ENCODE data around the gene CRYBG1. TPM values are rescaled to one million over a fixed set of nuclear protein-coding genes. Genes with fewer than 3 reads are reported as not detected.
A peak's percentile ranks its signal among the peaks of the same experiment; 100 is the strongest.
"Not testable (repeated sequence)": the region's sequence is repeated elsewhere in the genome, so short reads cannot be mapped to it uniquely, and the experiment has no call there.

CRYBG1 gene
- total RNA-seq, 2 donors from 2014 or later, result 10.1 to 11.5 TPM

- H3K4me1 ChIP-seq, result no peaks in the 10 kb centered on the region
- no peak overlapping the region for H3K4me3 ChIP-seq
- ATAC-seq (no peak), DNase-seq (no peak)
- WGBS, 2 donors, result 73 to 75% methylated on average over 3 of the region's 3 CpGs
- intact Hi-C loops (cut with DNase I), result no loop called here
- no peak overlapping the region for H3K27ac ChIP-seq
- H3K9me3 ChIP-seq, result no peaks in the 10 kb centered on the region
- H3K27me3 ChIP-seq, result no peaks in the 10 kb centered on the region
- H3K36me3 ChIP-seq (replicated peaks in 1 of 2; ENCODE audit: insufficient read depth in 1 of 2, low read depth in 2 of 2), result no peaks in the 10 kb centered on the region
- TF ChIP-seq CTCF (IDR thresholded peaks at IDR 0.05) (no peak), POLR2A (IDR thresholded peaks at IDR 0.05) (no peak)
These were observed 27.4 kb downstream of the CRYBG1 start for GRCh38 chr6:106387875-106388274.

- Histone ChIP-seq H3K27me3 (no peaks in the 10 kb centered on the region), H3K9me3 (no peaks in the 10 kb centered on the region), H3K36me3 (replicated peaks in 1 of 2; ENCODE audit: insufficient read depth in 1 of 2, low read depth in 2 of 2) (no peaks in the 10 kb centered on the region), H3K4me3 (no peak overlapping the region), H3K4me1 (no peaks in the 10 kb centered on the region), H3K27ac (peak overlapping the region in 3 of 4 donors; percentile 54 to 79 (median 55))
- no peak for DNase-seq
- peak; percentile 97 for ATAC-seq
- no peak for TF ChIP-seq CTCF (IDR thresholded peaks at IDR 0.05)
- no peak for TF ChIP-seq POLR2A (IDR thresholded peaks at IDR 0.05)
- intact Hi-C loops (cut with DNase I), result no loop called here
- WGBS, 2 donors, result 63 to 76% methylated on average over 1 of the region's 1 CpG
These were observed 29.6 kb downstream of the CRYBG1 start for GRCh38 chr6:106390088-106390487.

GRCh38 chr6:106396426-106397220 lies 36.1 kb downstream of the CRYBG1 start:
- TF ChIP-seq POLR2A (IDR thresholded peaks at IDR 0.05) (no peak), CTCF (IDR thresholded peaks at IDR 0.05) (no peak)
- Histone ChIP-seq H3K27me3 (no peaks in the 10 kb centered on the region), H3K36me3 (replicated peaks in 1 of 2; ENCODE audit: insufficient read depth in 1 of 2, low read depth in 2 of 2) (no peaks in the 10 kb centered on the region), H3K9me3 (peaks cover 0 to 3% (median 0%) of the 10 kb centered on the region in 3 donors), H3K4me3 (no peak overlapping the region), H3K27ac (no peak overlapping the region), H3K4me1 (no peaks in the 10 kb centered on the region)
- DNase-seq, result no peak
- intact Hi-C loops (cut with DNase I), result no loop called here
- no peak for ATAC-seq
- 79 to 86% methylated on average over 7 of the region's 7 CpGs for WGBS, 2 donors

GRCh38 chr6:106397431-106397830 lies 36.9 kb downstream of the CRYBG1 start:
- Histone ChIP-seq H3K36me3 (replicated peaks in 1 of 2; ENCODE audit: insufficient read depth in 1 of 2, low read depth in 2 of 2) (no peaks in the 10 kb centered on the region), H3K27ac (no peak overlapping the region), H3K9me3 (peaks cover 0 to 3% (median 0%) of the 10 kb centered on the region in 3 donors), H3K4me1 (no peaks in the 10 kb centered on the region), H3K27me3 (no peaks in the 10 kb centered on the region), H3K4me3 (no peak overlapping the region)
- DNase-seq (no peak), ATAC-seq (no peak)
- intact Hi-C loops (cut with DNase I), result no loop called here
- WGBS, 2 donors, result 92 to 96% methylated on average over 2 of the region's 2 CpGs
- TF ChIP-seq CTCF (IDR thresholded peaks at IDR 0.05) (no peak), POLR2A (IDR thresholded peaks at IDR 0.05) (no peak)

- peaks cover 0 to 3% (median 0%) of the 10 kb centered on the region in 3 donors for H3K9me3 ChIP-seq
- no peak overlapping the region for H3K4me3 ChIP-seq
- no peak for TF ChIP-seq POLR2A (IDR thresholded peaks at IDR 0.05)
- no peak overlapping the region for H3K27ac ChIP-seq
- intact Hi-C loops (cut with DNase I), result no loop called here
- no peaks in the 10 kb centered on the region for H3K4me1 ChIP-seq
- H3K36me3 ChIP-seq (replicated peaks in 1 of 2; ENCODE audit: insufficient read depth in 1 of 2, low read depth in 2 of 2), result no peaks in the 10 kb centered on the region
- DNase-seq (no peak), ATAC-seq (no peak)
- WGBS, 2 donors, result 63 to 65% methylated on average over 3 of the region's 3 CpGs
- no peaks in the 10 kb centered on the region for H3K27me3 ChIP-seq
These were observed 38.1 kb downstream of the CRYBG1 start for GRCh38 chr6:106398621-106399020.

- intact Hi-C loops (cut with DNase I); H3K4me1 ChIP-seq; ATAC-seq; H3K4me3 ChIP-seq; H3K36me3 ChIP-seq (replicated peaks in 1 of 2; ENCODE audit: insufficient read depth in 1 of 2, low read depth in 2 of 2); H3K9me3 ChIP-seq; DNase-seq; H3K27me3 ChIP-seq; H3K27ac ChIP-seq: not testable (repeated sequence)
- 82 to 96% methylated on average over 4 to 5 of the region's 5 CpGs for WGBS, 2 donors
These were observed 44.5 kb downstream of the CRYBG1 start for GRCh38 chr6:106405044-106405443.

Measured in body of pancreas (tissue), 4 donors.